GM18520 (cell line): ENCODE measurements around the gene TMEM151A.

Experiments used
- ATAC-seq: cut with Tn5 transposase; IDR thresholded peaks from one replicate; pipeline ENCODE4 v1.9.1; 2021; ENCODE audit not compliant: unreplicated experiment

Gene TMEM151A

GRCh38 chr11:66334605-66335442 is 43.1 kb downstream of the TMEM151A start:
- ATAC-seq = no peak

- no peak for ATAC-seq
These were observed 44.0 kb downstream of the TMEM151A start for GRCh38 chr11:66335531-66336233.

- peak; percentile 63 for ATAC-seq
These were observed 44.8 kb downstream of the TMEM151A start, which contains the start of gene RIN1 for GRCh38 chr11:66336234-66337102. RIN1 (minus strand) TSS chr11:66336434; CDS start chr11:66336402, 32 bp downstream.

- no peak for ATAC-seq
These were observed 45.6 kb downstream of the TMEM151A start for GRCh38 chr11:66337103-66337899.

GRCh38 chr11:66338276-66339161 is 46.8 kb downstream of the TMEM151A start:
- no peak for ATAC-seq

GRCh38 chr11:66339162-66339675 is 47.5 kb downstream of the TMEM151A start:
- ATAC-seq = no peak

- no peak for ATAC-seq
These were observed 48.2 kb downstream of the TMEM151A start for GRCh38 chr11:66339686-66340483.

- no peak for ATAC-seq
These were observed 49.2 kb downstream of the TMEM151A start for GRCh38 chr11:66340596-66341501.

- no peak for ATAC-seq
These were observed 49.9 kb downstream of the TMEM151A start for GRCh38 chr11:66341502-66342126.

GRCh38 chr11:66343176-66343575 is 51.5 kb downstream of the TMEM151A start:
- no peak for ATAC-seq

GRCh38 chr11:66344550-66345315 is 53.0 kb downstream of the TMEM151A start, which contains the start of gene BRMS1:
BRMS1 (minus strand) TSS chr11:66345104; CDS start chr11:66342234, 2,870 bp downstream.
- ATAC-seq = peak; percentile 77

- no peak for ATAC-seq
These were observed 53.6 kb downstream of the TMEM151A start for GRCh38 chr11:66345316-66345649.
